ENCODE data around the gene ZFX.
"Not testable (repeated sequence)": the region's sequence is repeated elsewhere in the genome, so short reads cannot be mapped to it uniquely, and the experiment has no call there.

Gene ZFX

GRCh38 chrX:24149351-24150050 lies at the start of gene ZFX:
Gene ZFX, plus strand, starts transcription at chrX:24149729. Its CDS starts 23,014 bp downstream, at chrX:24172743.
- DNase-seq = peak; percentile 13

GRCh38 chrX:24100713-24101112 lies 48.8 kb upstream of the ZFX start:
- no peak for DNase-seq

GRCh38 chrX:24110069-24110468 lies 39.5 kb upstream of the ZFX start:
- DNase-seq = no peak

- no peak for DNase-seq
These were observed 36.3 kb upstream of the ZFX start for GRCh38 chrX:24113181-24113580.

- DNase-seq = no peak
These were observed 32.3 kb upstream of the ZFX start for GRCh38 chrX:24117258-24117657.

GRCh38 chrX:24124244-24124799 lies 25.2 kb upstream of the ZFX start:
- no peak for DNase-seq

- DNase-seq = no peak
These were observed 24.4 kb upstream of the ZFX start for GRCh38 chrX:24125028-24125612.

GRCh38 chrX:24131476-24131875 lies 18.1 kb upstream of the ZFX start:
- no peak for DNase-seq

- no peak for DNase-seq
These were observed 16.2 kb upstream of the ZFX start for GRCh38 chrX:24133312-24133711.

- DNase-seq = not testable (repeated sequence)
These were observed 13.8 kb upstream of the ZFX start for GRCh38 chrX:24135768-24136167.

- no peak for DNase-seq
These were observed 12.3 kb upstream of the ZFX start for GRCh38 chrX:24137192-24137591.

- DNase-seq = not testable (repeated sequence)
These were observed 5.5 kb upstream of the ZFX start for GRCh38 chrX:24143982-24144381.

- DNase-seq = no peak
These were observed 5.0 kb upstream of the ZFX start for GRCh38 chrX:24144528-24144927.

GRCh38 chrX:24145303-24146186 lies 4.0 kb upstream of the ZFX start:
- no peak for DNase-seq

GRCh38 chrX:24146283-24146949 lies 3.1 kb upstream of the ZFX start:
- DNase-seq = no peak

- no peak for DNase-seq
These were observed 2.4 kb upstream of the ZFX start for GRCh38 chrX:24147165-24147564.

- no peak for DNase-seq
These were observed 1.4 kb upstream of the ZFX start for GRCh38 chrX:24148121-24148520.

- DNase-seq = peak; percentile 10
These were observed 786 bp upstream of the ZFX start for GRCh38 chrX:24148535-24149350.

- peak; percentile 86 for DNase-seq
These were observed 692 bp downstream of the ZFX start for GRCh38 chrX:24150051-24150790.

GRCh38 chrX:24150898-24151297 lies 1.4 kb downstream of the ZFX start:
- DNase-seq = no peak

- DNase-seq = no peak
These were observed 2.0 kb downstream of the ZFX start for GRCh38 chrX:24151513-24151912.

All from NCI-H1092 (cell line).